Nephron (organoid): Measurements from ENCODE around the gene RBFOX1.

Source experiments
- H3K27ac Mint-ChIP-seq, 3 experiments: 2 replicates each; pipeline ENCODE4 v1.8.0; 2020; ENCODE audit warnings: mixed read lengths in 3 of 3, mild to moderate bottlenecking in 2 of 3, moderate library complexity in 1 of 3
- H3K27me3 Mint-ChIP-seq: 2 replicates; pipeline ENCODE4 v1.8.0; 2021; ENCODE audit warnings: low read depth, mild to moderate bottlenecking, moderate library complexity, mixed read lengths
- H3K36me3 Mint-ChIP-seq: 2 replicates; pipeline ENCODE4 v1.8.0; 2020; ENCODE audit warnings: low read depth, mixed read lengths
- H3K4me1 Mint-ChIP-seq: 2 replicates; pipeline ENCODE4 v1.8.0; 2020; ENCODE audit warnings: mixed read lengths
- H3K4me3 Mint-ChIP-seq, 3 experiments: 2 replicates each; pipeline ENCODE4 v1.8.0; 2020; ENCODE audit warnings: mild to moderate bottlenecking in 3 of 3, mixed read lengths in 3 of 3, moderate library complexity in 2 of 3
- H3K9me3 Mint-ChIP-seq: 2 replicates; pipeline ENCODE4 v1.8.0; 2020; ENCODE audit warnings: mixed read lengths
- TF ChIP-seq, protein P1 (sequence below), 3 experiments: fragments of 200-600 bp; sonication (generic); IDR thresholded peaks; one replicate each; pipeline ENCODE4 v1.5.0; 2021; ENCODE audit warnings: antibody characterized with exemption in 3 of 3; ENCODE audit not compliant: unreplicated experiment in 3 of 3

RBFOX1 gene

DNA sequence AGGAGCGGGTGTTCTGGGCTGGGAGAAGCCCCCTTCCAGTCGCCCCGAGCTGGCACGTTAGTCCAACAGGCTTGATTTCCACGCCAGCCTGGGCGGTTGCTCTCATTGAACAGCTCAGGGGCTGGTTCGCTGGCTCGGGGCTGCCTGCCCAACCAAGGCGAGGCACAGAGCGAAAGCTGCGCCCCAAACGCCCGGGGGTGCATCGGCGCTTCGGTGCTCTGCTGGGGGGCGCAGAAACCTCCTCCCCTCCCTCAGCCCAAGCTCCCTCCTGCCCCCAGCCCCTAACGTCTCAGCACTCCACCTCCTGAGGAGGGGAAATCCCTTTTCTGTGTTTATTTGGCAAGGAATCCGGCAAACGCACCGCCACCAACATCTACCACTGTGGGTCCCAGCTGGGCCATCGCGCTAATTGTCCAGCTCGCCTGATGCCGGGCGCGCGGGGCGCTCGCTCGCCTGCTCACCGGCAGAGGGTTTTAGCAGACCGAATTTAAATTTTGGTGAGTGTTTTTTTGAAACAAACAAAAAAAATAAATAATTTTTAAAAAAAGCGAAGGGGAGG is 29.5 kb upstream of the RBFOX1 start:
- Mint-ChIP-seq H3K4me3 (peak overlapping the region; percentile 55 to 77 (median 73)), H3K27ac (no peak overlapping the region), H3K4me1 (peaks cover 17% of the 10 kb centered on the region), H3K36me3 (no peaks in the 10 kb centered on the region), H3K27me3 (peaks cover 78% of the 10 kb centered on the region), H3K9me3 (no peaks in the 10 kb centered on the region)
- TF ChIP-seq, protein P1, sequence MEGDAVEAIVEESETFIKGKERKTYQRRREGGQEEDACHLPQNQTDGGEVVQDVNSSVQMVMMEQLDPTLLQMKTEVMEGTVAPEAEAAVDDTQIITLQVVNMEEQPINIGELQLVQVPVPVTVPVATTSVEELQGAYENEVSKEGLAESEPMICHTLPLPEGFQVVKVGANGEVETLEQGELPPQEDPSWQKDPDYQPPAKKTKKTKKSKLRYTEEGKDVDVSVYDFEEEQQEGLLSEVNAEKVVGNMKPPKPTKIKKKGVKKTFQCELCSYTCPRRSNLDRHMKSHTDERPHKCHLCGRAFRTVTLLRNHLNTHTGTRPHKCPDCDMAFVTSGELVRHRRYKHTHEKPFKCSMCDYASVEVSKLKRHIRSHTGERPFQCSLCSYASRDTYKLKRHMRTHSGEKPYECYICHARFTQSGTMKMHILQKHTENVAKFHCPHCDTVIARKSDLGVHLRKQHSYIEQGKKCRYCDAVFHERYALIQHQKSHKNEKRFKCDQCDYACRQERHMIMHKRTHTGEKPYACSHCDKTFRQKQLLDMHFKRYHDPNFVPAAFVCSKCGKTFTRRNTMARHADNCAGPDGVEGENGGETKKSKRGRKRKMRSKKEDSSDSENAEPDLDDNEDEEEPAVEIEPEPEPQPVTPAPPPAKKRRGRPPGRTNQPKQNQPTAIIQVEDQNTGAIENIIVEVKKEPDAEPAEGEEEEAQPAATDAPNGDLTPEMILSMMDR (IDR thresholded peaks at IDR 0.05; ENCODE audit: unreplicated experiment in 3 of 3), result no peak

DNA sequence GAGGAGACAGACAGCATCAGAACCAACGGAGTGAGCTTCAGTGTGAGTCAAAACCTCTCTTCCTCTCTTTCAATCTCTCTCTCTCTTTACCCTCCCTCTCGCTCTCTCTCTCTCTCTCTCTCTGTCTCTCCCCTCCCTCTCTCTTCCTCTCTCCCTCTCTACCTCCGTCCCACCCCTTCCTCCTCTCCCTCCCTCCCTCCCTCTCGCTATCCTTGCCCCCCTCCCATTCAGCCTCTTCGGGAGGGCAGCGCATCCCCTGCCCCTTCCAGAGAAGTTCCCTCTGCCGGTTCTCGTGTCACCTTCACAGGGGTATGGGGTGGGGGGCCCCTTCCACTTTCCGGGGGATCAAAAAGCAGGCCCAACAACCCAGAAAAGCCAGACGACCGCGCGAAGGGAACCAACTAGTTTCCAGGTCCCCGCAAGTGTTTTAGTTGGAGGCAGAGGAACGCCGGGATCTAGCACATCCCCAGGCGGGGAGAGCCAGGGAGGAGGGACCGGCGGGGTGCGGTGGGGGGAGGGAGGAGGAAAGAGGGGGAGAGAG is 28.9 kb upstream of the RBFOX1 start:
- H3K36me3 Mint-ChIP-seq, result no peaks in the 10 kb centered on the region
- H3K4me1 Mint-ChIP-seq, result peaks cover 17% of the 10 kb centered on the region
- H3K4me3 Mint-ChIP-seq, result peak overlapping the region; percentile 55 to 73 (median 70)
- TF ChIP-seq, protein P1 (IDR thresholded peaks at IDR 0.05; ENCODE audit: unreplicated experiment in 3 of 3), result no peak
- no peaks in the 10 kb centered on the region for H3K9me3 Mint-ChIP-seq
- peaks cover 75% of the 10 kb centered on the region for H3K27me3 Mint-ChIP-seq
- no peak overlapping the region for H3K27ac Mint-ChIP-seq

DNA sequence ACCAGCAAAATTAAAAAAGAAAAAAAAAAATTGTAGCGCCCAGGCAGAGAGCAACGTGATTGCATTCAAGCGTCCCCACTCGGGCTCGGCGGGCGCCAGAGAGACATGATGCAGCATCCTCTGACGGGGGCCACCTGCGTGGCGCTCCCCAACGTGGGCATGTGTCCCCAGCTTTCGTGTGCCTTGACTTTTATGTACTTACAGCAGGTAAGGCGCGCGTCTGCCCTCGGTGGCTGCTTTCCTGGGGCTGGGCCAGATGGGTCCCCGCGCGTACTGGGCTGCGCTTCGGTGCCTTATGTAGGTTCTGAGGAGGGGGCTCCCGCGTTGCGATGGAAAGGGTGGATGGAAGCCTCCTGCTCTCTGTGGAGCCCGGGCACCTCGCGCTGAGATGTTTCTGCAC is 28.4 kb upstream of the RBFOX1 start:
- no peaks in the 10 kb centered on the region for H3K9me3 Mint-ChIP-seq
- TF ChIP-seq, protein P1 (IDR thresholded peaks at IDR 0.05; ENCODE audit: unreplicated experiment in 3 of 3), result no peak
- peaks cover 17% of the 10 kb centered on the region for H3K4me1 Mint-ChIP-seq
- H3K4me3 Mint-ChIP-seq, result peak overlapping the region; percentile 55 to 73 (median 70)
- H3K36me3 Mint-ChIP-seq, result no peaks in the 10 kb centered on the region
- H3K27ac Mint-ChIP-seq, result no peak overlapping the region
- H3K27me3 Mint-ChIP-seq, result peaks cover 72% of the 10 kb centered on the region

DNA sequence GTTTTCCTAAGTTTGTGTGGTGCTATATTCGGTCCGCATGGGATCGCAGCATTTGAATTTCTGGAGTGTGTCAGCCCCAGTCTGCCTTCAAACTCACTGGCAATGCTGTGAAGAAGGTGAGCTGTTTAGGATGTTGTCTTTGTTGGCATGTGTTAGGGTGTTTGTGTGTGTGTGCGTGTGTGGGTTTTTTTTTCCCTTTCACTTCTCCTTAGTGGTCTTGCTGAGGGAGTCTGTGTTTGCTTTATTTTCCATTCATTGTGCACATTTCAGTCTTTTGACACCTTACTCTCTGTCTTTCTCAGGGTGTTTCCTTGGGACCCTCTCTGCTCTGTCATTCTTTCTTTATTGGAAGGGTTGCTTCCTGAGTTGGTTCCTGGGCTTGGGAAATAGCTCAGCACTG is 27.7 kb upstream of the RBFOX1 start:
- TF ChIP-seq, protein P1 (IDR thresholded peaks at IDR 0.05; ENCODE audit: unreplicated experiment in 3 of 3), result no peak
- no peaks in the 10 kb centered on the region for H3K36me3 Mint-ChIP-seq
- H3K4me1 Mint-ChIP-seq, result peaks cover 17% of the 10 kb centered on the region

DNA sequence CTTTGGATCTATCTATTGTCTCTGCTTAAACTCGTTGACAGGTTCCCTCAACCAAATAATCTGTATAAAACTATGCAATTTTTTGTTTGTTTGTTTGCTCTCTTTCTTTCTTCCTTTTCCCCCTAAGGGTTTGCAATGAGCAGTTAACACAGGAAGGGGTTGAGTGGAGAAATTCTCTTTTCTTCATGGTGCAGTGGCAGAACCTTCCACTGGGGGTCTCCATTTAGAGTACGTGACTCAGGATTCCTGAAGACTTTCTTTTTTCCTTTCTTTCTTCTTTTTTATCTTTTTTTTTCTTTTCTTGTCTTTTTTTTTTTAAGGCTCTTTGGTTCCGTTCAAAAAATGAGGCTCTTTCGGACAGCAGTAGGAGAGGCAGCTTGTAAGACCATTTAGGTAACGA is 19.5 kb upstream of the RBFOX1 start:
- TF ChIP-seq, protein P1 (IDR thresholded peaks at IDR 0.05; ENCODE audit: unreplicated experiment in 3 of 3), result peak; percentile 61 to 74 (median 64)
- peaks cover 17% of the 10 kb centered on the region for H3K4me1 Mint-ChIP-seq

More for the DNA sequence above, 27.7 kb upstream of the RBFOX1 start:
- no peak overlapping the region for H3K27ac Mint-ChIP-seq
- peak overlapping the region; percentile 55 to 73 (median 70) for H3K4me3 Mint-ChIP-seq
- peaks cover 77% of the 10 kb centered on the region for H3K27me3 Mint-ChIP-seq
- no peaks in the 10 kb centered on the region for H3K9me3 Mint-ChIP-seq

DNA sequence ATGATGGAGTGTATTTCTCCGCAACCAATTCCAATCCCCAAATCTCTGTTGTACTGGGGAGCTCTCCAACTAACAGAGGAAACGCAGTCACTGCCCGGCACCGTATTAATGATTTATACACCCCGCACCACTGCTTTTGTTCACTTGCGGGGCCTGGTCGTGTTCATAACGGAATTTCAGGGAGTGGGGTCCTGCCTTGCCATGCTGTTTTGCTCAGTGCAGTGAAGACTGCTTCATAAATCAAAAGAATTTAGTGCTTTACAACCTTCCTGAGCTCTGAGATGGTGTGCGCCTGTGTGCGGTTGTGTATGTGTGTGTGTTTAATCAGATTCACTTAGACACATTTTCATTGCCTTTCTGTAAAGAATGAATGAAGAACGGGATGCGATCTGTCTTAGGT is 18.5 kb upstream of the RBFOX1 start:
- Mint-ChIP-seq H3K27me3 (peaks cover 21% of the 10 kb centered on the region), H3K9me3 (no peaks in the 10 kb centered on the region), H3K4me1 (peaks cover 23% of the 10 kb centered on the region)

More for the DNA sequence above, 19.5 kb upstream of the RBFOX1 start:
- Mint-ChIP-seq H3K27ac (no peak overlapping the region), H3K4me3 (no peak overlapping the region), H3K36me3 (no peaks in the 10 kb centered on the region), H3K27me3 (peaks cover 21% of the 10 kb centered on the region), H3K9me3 (no peaks in the 10 kb centered on the region)

More for the DNA sequence above, 18.5 kb upstream of the RBFOX1 start:
- H3K27ac Mint-ChIP-seq, result peak overlapping the region in 1 of 3 experiments; percentile 7
- TF ChIP-seq, protein P1 (IDR thresholded peaks at IDR 0.05; ENCODE audit: unreplicated experiment in 3 of 3), result no peak
- H3K36me3 Mint-ChIP-seq, result no peaks in the 10 kb centered on the region
- no peak overlapping the region for H3K4me3 Mint-ChIP-seq
